Body of pancreas (tissue), 4 donors: ENCODE data around the gene RAET1E. TPM values are rescaled to one million over a fixed set of nuclear protein-coding genes. Genes with fewer than 3 reads are reported as not detected.
A peak's percentile ranks its signal among the peaks of the same experiment; 100 is the strongest.

Source experiments
- ATAC-seq: fragments of 150-250 bp; one replicate; pipeline ENCODE4 v1.9.1; 2016
- DNase-seq, 4 donors: peaks; one replicate each; pipeline ENCODE4 v3.0.0-alpha.2; 2019
- H3K27ac ChIP-seq, 4 donors: fragments of 200-600 bp; sonication (generic); 1 replicate in 3 of 4; 2 replicates in 1 of 4; pipeline versions ENCODE4 v1.5.1 to v1.6.1; 2016 to 2019; ENCODE audit warnings: mild to moderate bottlenecking in 1 of 4, mixed read lengths in 1 of 4, moderate library complexity in 1 of 4
- H3K27me3 ChIP-seq, 2 donors: fragments of 200-600 bp; sonication (generic); one replicate each; pipeline ENCODE4 v1.6.0; 2016; ENCODE audit warnings: mild to moderate bottlenecking in 1 of 2
- H3K36me3 ChIP-seq, 2 donors: fragments of 200-600 bp; sonication (generic); replicated peaks in 1 of 2; 2 replicates each; pipeline ENCODE4 v1.5.1; 2016; ENCODE audit warnings: low read depth in 2 of 2; ENCODE audit not compliant: insufficient read depth in 1 of 2
- H3K4me1 ChIP-seq: fragments of 200-600 bp; sonication (generic); one replicate; pipeline ENCODE4 v1.6.0; 2016
- H3K4me3 ChIP-seq, 2 donors: fragments of 200-600 bp; sonication (generic); 1 replicate in 1 of 2; 2 replicates in 1 of 2; pipeline ENCODE4 v1.5.1; 2016 to 2019
- H3K9me3 ChIP-seq, 3 donors: fragments of 200-600 bp; sonication (generic); 1 replicate in 2 of 3; 2 replicates in 1 of 3; pipeline ENCODE4 v1.5.1; 2016
- CTCF ChIP-seq, 7 experiments: fragments of 450-650 bp in 4 of 7; fragments of 200-600 bp in 3 of 7; sonication (generic) in 3 of 7; IDR thresholded peaks; one replicate each; pipeline ENCODE4 v1.5.1; 2016 to 2019; ENCODE audit warnings: antibody characterized with exemption in 7 of 7
- POLR2A ChIP-seq, 3 donors: fragments of 450-650 bp; IDR thresholded peaks; one replicate each; pipeline ENCODE4 v1.6.1; 2016; ENCODE audit warnings: antibody characterized with exemption in 3 of 3, mild to moderate bottlenecking in 2 of 3
- WGBS, 2 donors: methylation state at CpG; one replicate each; pipeline ENCODE4 v1.1.5; 2017; 5-methylcytosine and 5-hydroxymethylcytosine counted together
- intact Hi-C: fragments of 100-400 bp; cut with DNase I; formaldehyde crosslinking; loops from one replicate; pipeline ENCODE4 v1.15.1; 2023
- total RNA-seq, 2 donors: library from RNA; depleted of rRNA; stranded (reverse); fragments of >200 nt; gene quantifications; one replicate each; pipeline ENCODE4 v1.1.0, GENCODE V29; 2016

The RAET1E gene
- total RNA-seq, 2 donors from 2014 or later = not detected

GRCh38 chr6:149941583-149942460 is 43.9 kb upstream of the RAET1E start, which contains the start of gene ULBP2:
Gene ULBP2 (plus strand): TSS chr6:149942014. CDS start chr6:149942073, 59 bp downstream.
- DNase-seq (peak; percentile 67 to 82 (median 76)), ATAC-seq (peak; percentile 86)
- Histone ChIP-seq H3K36me3 (no peaks in the 10 kb centered on the region), H3K4me3 (peak within 1 kb of the TSS in 1 of 2 donors; percentile 29), H3K4me1 (peaks cover 23% of the 10 kb centered on the region), H3K27me3 (peaks cover 0 to 26% of the 10 kb centered on the region in 2 donors), H3K9me3 (no peaks in the 10 kb centered on the region), H3K27ac (no peak within 1 kb of the TSS)
- intact Hi-C loops = no loop called here
- TF ChIP-seq CTCF (IDR thresholded peaks at IDR 0.05) (no peak), POLR2A (IDR thresholded peaks at IDR 0.05) (peak in 1 of 3 donors; percentile 27)
- 2% methylated on average over 54 to 62 of the region's 62 CpGs for WGBS, 2 donors

DNA sequence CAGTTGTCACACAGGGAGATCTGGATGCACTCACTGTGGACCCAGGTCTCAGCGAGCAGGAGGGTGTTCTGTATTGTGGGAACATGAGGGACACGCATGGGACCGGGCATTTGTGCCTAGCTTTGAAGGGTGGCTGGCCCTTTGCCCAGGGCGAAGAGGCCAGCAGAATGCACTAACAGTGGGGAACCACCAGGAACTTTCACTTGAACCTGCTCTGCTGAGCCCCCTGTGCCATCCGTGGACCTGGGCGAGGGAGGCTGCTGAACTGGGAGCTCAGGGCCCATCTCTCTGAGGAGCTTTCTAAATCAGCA is 42.7 kb upstream of the RAET1E start:
- H3K27ac ChIP-seq = no peak overlapping the region
- H3K9me3 ChIP-seq = no peaks in the 10 kb centered on the region
- ATAC-seq (no peak), DNase-seq (no peak)
- no peaks in the 10 kb centered on the region for H3K36me3 ChIP-seq
- intact Hi-C loops = no loop called here
- TF ChIP-seq POLR2A (IDR thresholded peaks at IDR 0.05) (no peak), CTCF (IDR thresholded peaks at IDR 0.05) (no peak)
- 36 to 37% methylated on average over 2 to 6 of the region's 6 CpGs for WGBS, 2 donors
- peaks cover 23% of the 10 kb centered on the region for H3K4me1 ChIP-seq
- H3K4me3 ChIP-seq = no peak overlapping the region
- peaks cover 0 to 31% of the 10 kb centered on the region in 2 donors for H3K27me3 ChIP-seq

DNA sequence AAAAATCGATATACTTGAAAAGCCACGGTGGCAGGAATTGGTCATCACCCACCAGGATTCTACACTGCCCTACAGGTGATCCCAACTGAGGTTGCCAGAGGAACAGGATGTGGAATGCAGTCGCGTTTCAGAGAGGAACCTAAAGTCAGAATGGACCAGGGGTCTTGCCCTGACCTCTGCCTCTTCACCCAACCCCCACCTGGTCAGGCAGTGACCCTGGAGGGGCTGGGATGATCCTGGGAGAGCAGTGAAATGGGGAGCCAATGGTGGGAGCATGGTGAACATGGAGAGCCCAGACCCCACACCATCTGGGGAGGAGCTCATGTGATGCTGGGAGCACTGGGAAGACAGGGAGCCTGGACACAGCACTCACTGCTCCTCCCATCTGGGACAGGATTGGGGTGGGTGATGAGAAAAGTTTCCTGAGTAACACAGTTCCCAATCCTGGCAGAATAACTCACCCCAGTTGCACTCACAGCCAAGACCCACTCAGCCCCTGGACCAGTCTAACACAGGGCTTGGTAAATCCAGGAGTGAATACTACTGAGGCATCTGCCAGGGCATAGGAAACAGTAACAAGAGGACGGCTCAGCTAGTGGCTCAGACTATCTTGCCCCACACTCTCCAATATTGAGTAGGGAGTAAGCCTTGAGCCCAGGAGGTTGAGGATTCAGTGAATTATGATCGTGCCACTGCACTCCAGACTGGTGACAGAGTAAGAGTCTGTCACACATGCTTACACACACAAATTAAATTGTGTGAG is 42.2 kb upstream of the RAET1E start:
- Histone ChIP-seq H3K36me3 (no peaks in the 10 kb centered on the region), H3K4me1 (peaks cover 23% of the 10 kb centered on the region), H3K27ac (no peak overlapping the region), H3K27me3 (peaks cover 0 to 33% of the 10 kb centered on the region in 2 donors), H3K9me3 (no peaks in the 10 kb centered on the region), H3K4me3 (no peak overlapping the region)
- no peak for DNase-seq
- TF ChIP-seq CTCF (IDR thresholded peaks at IDR 0.05) (no peak), POLR2A (IDR thresholded peaks at IDR 0.05) (no peak)
- ATAC-seq = no peak
- intact Hi-C loops = no loop called here
- 16 to 40% methylated on average over 4 to 6 of the region's 6 CpGs for WGBS, 2 donors

DNA sequence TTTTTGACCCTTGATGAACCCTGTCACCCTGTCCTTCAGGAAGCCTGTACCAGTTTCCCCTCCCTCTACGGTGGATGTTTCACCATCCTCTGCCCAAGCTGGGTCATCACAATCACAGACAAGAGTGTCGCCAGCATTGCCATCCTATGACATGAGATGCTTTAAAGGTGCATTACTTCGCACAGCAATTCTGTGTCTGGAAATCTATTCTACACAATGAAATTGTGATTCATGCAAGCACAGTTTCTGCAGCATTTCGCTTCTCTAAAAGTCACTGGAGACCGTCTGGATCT is 41.4 kb upstream of the RAET1E start:
- no peak for DNase-seq
- Histone ChIP-seq H3K4me1 (peaks cover 23% of the 10 kb centered on the region), H3K4me3 (no peak overlapping the region), H3K9me3 (no peaks in the 10 kb centered on the region), H3K36me3 (no peaks in the 10 kb centered on the region), H3K27me3 (peaks cover 0 to 41% of the 10 kb centered on the region in 2 donors), H3K27ac (no peak overlapping the region)
- 19 to 34% methylated on average over 5 of the region's 5 CpGs for WGBS, 2 donors
- TF ChIP-seq POLR2A (IDR thresholded peaks at IDR 0.05) = no peak
- TF ChIP-seq CTCF (IDR thresholded peaks at IDR 0.05) = no peak
- intact Hi-C loops = no loop called here
- ATAC-seq = no peak
